Mammary epithelial cell (primary cell): ENCODE results near the gene MUC12.
"Not testable (repeated sequence)": the region's sequence is repeated elsewhere in the genome, so short reads cannot be mapped to it uniquely, and the experiment has no call there.

Source experiments
- CTCF ChIP-seq, 2 donors: IDR thresholded peaks in 1 of 2; conservative IDR thresholded peaks in 1 of 2; 2 replicates each; pipeline ENCODE4 v1.5.1; 2011 to 2012; ENCODE audit warnings: inconsistent platforms in 2 of 2, low read length in 2 of 2, mild to moderate bottlenecking in 2 of 2, control low read depth in 1 of 2, low read depth in 1 of 2; ENCODE audit not compliant: insufficient read depth in 1 of 2; ENCODE audit errors: extremely low read depth in 1 of 2
- EZH2 ChIP-seq: IDR thresholded peaks from 2 replicates; pipeline ENCODE4 v1.6.1; 2012; ENCODE audit warnings: low read length, inconsistent platforms, borderline replicate concordance

- not testable (repeated sequence) for TF ChIP-seq CTCF (conservative IDR thresholded peaks at IDR 0.05 in 1 of 2, IDR thresholded peaks at IDR 0.05 in 1 of 2; ENCODE audit: extremely low read depth in 1 of 2, insufficient read depth in 1 of 2, low read depth in 1 of 2, low read length in 2 of 2); EZH2
Measured at GRCh38 chr7:101065162-101065561, 95.8 kb downstream of the MUC12 start.
